Measurements from ENCODE around the gene TMED8.
"Not testable (repeated sequence)": the region's sequence is repeated elsewhere in the genome, so short reads cannot be mapped to it uniquely, and the experiment has no call there.

Gene TMED8, protein sequence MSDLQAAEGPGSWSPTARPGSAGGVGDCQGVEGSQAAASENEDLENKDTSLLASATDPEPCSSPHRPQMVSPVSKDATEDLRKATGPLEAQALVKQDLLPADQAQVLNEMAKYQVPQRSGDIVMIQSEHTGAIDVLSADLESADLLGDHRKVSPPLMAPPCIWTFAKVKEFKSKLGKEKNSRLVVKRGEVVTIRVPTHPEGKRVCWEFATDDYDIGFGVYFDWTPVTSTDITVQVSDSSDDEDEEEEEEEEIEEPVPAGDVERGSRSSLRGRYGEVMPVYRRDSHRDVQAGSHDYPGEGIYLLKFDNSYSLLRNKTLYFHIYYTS

DNA sequence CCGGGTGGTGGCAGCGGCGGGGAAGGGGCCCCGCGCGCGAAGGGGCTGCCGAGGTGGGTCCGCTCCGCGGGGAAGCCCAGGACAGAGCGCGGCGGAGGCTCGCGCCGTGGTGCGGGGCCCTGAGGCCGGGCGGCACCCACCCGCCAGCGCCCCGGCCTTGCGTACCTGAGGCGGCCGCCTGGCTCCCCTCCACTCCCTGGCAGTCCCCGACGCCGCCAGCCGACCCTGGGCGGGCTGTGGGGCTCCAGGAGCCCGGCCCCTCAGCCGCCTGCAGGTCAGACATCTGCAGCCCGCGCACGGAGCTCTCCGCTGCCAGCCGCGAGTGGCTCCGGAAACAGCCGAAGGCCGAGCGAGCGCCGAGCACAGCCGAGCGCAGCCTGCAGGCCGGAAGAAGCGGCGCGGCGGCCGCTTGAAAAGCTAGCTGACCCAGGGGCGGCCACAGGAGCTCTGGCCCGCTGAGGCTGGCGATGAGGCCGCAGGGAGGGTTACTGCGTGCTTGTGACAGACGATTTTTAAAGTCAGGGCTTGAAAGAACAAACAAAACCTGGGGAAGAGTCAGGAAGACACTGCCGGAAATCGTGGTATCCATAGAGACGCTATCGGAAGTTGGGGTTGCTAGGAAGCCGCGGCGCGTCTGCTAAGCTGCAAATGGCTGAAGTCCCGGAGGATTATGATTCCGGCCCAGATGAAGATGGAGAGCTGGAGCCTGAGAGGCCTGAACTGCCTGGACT is at the start of gene TMED8, which contains the start of gene SAMD15:
Gene TMED8, minus strand, starts transcription at position 324 of the 731 bp plus-strand sequence. Its CDS starts 41 bp downstream, at position 283.
Gene SAMD15, plus strand, starts transcription at position 609 of the 731 bp plus-strand sequence. Its CDS starts 40 bp downstream, at position 649.
- DNase-seq: peak; percentile 71 to 80

DNA sequence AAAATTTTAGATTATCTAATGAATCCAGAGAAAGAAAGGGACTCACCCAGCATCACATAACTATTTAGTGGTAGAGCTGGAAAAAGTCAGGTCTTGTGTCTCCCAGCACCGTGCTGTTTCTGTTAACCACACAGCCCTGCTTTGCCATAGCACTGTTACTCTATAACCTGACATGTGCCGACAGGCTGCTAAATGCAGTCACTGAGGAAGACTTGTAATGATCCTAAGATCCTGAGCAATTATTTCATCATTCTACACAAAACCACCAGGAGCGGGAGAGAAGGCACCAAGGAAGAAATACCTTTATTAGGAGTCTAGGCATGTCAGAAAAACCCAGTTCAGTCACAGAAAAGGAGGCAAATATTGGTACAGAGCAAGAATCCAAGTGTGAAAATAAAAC is 49.5 kb upstream of the TMED8 start:
- no peak for DNase-seq

DNA sequence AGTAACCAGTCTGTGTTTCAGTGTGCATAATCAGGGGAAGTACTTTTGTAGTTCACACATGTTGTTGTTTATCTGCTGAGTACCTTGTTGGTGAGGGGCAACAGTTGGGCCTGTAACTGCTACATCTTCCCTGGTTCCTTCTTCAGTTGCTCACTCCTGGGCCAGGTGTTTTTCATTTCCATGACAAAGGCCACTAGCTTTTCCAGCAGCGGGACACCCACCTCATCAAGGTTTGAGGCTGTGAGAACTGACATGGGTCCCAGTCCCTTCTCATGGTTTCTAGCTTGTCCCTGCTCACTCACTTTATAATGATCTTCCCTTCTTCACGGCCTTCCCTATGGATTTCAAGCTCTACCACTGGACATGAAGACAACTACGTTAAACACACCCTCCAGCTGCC is 48.0 kb upstream of the TMED8 start:
- no peak for DNase-seq

DNA sequence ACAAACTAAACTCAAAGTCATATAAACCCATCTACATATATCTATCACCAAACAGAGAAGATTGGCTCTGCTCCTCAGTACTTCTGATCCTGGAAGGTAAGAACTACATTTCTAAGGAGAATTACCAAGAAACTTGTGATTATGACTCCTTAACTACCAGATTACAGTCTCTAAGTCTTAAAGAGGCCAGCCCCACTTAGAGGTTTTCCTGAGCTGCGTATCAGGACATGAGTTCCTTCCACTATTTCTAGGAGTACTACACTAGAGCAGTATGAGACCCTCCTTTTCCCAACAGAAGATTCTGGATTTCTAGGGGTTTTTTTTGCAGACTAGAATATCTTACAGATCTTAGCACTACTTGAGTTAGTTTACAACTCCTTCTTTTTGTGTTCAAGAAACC is 46.5 kb upstream of the TMED8 start, which contains the start of gene NOXRED1:
Gene NOXRED1, minus strand, starts transcription at position 101 of the 400 bp plus-strand sequence. CDS start 634 bp downstream, outside the sequence.
- DNase-seq: no peak

DNA sequence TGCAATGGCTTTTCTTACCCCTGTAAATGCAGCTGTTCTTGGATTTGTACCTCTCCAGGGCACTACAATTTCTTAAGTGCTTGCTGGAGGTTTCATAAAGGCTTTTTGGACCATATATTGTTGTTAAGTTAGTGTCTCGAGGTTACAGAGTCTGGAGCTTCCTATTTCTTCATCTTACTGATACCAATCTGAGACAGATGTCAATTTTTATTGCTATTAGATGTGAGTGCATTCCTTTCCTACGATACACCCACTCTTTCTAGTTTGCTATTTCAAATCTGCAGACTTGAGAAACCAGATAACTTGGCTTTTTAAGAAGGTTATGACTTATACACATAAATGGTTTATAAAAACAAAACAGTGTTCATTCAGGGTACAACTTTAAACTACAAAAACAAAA is 44.3 kb upstream of the TMED8 start:
- no peak for DNase-seq

DNA sequence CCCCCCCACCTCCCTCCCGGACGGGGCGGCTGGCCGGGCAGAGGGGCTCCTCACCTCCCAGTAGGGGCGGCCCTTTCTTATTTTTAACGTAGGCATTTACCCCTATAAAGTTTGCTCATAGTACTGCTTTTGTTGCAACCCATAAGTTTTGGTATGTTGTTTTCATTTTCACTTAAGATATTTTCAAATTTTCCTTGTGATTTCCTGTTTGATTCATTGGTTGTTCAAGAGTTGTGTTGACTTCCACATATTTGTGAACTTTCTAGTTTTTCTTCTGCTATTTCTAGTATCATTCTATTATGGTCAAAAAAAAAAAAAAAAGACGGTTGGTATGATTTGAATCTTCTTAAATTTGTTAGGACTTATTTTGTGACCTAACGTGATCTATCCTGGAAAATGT is 39.9 kb upstream of the TMED8 start:
- DNase-seq: peak in 1 of 2 donors; percentile 19

DNA sequence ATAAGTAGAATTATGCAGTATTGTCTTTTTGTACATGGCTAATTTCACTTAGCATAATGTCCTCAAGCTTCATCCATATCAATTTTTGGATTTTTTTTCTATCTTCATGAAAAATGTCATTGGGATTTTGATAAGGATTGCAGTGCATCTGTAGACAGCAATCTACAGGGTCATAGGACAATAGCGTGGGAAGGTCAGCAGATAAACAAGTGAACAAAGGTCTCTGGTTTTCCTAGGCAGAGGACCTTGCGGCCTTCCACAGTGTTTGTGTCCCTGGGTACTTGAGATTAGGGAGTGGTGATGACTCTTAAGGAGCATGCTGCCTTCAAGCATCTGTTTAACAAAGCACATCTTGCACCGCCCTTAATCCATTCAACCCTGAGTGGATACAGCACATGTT is 39.2 kb upstream of the TMED8 start:
- not testable (repeated sequence) for DNase-seq

DNA sequence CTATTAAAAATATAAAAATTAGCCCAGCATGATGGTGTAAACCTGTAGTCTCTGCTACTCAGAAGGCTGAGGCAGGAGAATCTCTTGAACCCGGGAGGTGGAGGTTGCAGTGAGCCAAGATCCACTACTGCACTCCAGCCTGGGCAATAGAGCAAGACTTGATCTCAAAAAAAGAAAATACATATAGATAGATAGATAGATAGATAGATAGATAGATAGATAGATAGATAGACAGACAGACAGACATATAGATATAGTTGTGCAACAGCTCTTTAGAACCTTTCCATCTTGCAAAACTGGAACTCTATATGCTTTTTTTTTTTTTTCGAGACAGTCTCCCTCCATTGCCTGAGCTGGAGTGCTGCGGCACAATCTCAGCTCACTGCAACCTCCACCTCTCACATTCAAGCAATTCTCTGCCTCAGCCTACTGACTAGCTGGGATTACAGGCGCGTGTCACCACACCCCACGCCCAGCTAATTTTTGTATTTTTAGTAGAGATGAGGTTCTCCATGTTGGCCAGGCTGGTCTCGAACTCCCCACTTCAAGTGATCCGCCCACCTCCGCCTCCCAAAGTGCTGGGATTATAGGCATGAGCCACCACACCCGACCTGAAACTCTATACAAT is 38.6 kb upstream of the TMED8 start:
- not testable (repeated sequence) for DNase-seq

DNA sequence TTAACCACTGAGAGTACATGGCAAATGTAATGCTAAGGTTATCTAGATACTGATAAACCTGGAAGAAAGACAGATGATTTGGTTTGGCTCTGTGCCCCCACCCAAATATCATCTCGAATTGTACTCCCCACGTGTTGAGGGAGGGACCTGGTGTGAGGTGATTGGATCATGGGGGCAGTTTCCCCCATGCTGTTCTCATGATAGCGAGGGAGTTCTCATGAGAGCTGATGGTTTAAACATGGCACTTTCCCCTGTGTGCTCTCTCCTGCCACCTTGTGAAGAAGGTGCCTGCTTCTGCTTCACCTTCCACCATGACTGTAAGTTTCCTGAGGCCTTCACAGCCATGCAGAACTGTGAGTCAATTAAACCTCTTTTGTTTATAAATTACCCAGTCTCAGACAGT is 32.2 kb upstream of the TMED8 start:
- no peak for DNase-seq

DNA sequence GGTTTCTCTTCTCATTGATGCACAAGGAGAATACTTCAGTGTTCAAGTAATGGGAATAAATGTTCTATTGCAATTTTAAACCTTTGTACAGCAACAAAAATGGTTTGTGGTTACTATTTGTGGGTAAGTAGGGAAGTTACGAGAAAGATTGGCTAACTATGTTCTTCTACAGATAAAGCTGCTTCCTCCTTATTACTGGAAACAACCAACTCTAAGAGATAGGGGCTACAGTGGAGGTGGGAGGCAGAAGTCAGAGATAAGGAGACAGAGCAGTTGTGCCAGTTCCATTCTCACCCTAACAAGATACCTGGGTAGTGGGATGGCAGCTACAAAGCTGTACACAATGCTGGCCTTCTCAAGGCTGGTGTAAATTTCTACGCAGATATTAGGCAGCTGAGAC is 30.3 kb upstream of the TMED8 start:
- DNase-seq: peak; percentile 55 to 65

DNA sequence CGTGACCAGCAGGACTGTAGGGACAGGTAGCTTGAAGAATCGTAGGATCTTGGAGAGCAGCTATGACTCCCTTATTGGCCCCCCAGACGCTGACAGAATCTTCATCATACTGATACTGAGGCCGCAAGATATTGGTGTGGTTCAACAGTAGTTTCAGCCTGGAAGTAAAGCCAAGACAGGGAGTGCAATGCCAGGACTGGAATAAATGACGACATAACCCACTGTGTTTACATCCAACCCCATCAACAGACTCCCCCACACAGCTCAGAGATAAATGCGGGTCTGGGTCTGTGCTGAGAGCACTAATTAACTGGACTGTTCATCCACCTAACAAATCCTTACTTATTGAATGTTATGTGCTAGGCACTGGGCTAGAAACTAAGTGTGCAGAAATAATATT is 29.8 kb upstream of the TMED8 start:
- peak in 1 of 2 donors; percentile 4 for DNase-seq

DNA sequence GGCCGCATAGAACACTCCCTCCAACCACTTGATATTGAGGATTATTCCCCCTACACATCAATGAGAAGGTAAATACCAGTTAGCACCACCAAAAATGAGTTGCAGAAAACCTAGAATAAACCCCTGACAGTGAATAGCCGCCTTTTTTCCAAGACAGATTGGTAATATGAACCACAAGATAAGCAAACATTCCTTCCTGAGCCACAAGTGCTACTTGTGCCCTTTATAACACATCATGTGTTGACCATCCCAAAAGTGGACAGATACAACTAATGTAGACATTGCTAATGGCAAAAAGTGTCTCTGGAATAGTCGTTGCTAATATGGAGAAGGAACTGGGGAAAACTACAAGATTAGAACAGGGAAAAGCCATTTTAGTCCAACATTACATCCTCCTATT is 29.2 kb upstream of the TMED8 start:
- no peak for DNase-seq

DNA sequence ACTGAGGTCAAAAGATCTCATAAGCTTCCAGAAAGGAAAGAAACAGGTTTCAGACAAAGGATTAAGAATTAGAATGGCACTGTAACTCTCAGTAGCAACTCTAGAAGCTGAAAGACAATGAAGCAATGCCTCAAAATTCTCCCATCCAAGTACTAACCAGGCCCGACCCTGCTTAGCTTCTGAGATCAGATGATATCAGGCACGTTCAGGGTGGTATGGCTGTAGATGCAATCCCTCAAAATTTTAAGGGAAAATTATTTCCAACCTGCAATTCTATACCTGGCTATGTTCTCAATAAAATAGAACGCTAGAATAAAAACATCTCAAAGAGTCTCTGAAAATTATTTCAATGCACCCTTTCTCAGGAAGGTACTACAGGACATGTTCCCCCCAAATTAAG is 26.9 kb upstream of the TMED8 start:
- no peak for DNase-seq

DNA sequence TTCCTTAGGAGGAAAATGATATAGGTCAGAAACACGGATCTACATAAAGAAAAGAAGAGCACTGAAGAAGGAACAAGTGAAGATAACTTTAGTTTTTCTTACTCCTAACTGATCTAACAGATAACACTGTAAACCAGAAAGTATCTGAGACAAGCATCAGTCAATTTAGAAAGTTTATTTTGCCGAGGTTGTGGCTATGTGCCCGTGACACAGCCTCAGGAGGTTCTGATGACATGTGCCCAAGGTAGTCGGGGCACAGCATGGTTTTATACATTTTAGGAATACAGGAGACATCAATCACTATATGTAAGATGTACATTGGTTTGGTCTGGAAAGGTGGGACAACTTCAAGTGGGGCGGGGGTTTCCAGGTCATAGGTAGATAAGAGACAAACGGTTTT is 23.3 kb upstream of the TMED8 start:
- no peak for DNase-seq

DNA sequence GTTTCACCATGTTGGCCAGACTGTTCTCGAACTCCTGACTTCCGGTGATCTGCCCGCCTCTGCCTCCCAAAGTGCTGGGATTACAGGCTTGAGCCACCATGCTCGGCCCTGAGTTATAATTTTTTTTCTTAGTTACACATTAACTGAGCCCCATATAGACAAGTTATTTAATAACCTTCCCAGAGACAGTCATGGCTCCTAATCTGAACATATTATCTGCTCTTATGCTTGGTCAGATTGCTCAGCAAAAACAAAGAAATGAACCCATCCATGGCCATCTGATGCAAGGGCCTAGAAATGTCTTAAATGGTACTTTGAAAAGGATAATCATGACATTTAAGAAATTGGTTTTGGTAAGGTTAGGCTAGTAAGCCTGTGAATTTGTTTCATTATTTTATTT is 13.3 kb upstream of the TMED8 start:
- no peak for DNase-seq

DNA sequence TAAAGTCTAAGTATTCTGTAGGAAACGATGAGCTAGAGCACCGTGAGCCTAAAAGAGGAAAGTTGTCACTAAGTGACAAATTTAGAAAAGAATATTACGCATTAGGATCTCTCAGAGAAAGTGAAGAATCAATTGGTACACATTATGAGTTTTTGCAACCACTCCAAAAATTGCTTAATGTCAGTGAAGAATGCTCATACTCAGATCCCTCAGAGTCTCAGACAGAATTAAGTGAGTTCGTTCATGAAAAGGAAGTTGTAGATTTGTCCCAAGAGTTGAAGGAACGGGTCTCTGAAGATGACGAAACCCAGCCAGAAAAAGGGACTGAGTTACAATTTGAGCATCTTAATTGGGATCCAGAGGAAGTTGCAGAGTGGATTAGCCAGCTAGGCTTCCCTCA is 1.8 kb upstream of the TMED8 start:
- DNase-seq: peak; percentile 44 to 51

DNA sequence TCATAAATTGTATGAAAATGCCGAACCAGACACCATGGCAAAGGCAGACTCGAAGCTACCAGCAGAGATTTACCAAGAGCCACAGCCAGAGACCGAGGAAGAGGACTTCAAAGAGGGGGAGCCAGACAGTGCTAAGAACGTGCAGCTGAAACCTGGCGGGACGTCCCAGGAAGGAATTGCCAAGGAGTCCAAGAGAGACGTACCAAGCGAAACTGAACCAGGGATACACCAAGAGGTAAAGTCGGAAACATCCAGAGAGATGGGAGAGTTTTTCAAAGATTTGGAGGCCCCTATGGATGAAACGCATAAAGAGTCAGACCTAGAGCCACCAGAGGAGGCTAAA is 579 bp upstream of the TMED8 start:
- no peak for DNase-seq

DNA sequence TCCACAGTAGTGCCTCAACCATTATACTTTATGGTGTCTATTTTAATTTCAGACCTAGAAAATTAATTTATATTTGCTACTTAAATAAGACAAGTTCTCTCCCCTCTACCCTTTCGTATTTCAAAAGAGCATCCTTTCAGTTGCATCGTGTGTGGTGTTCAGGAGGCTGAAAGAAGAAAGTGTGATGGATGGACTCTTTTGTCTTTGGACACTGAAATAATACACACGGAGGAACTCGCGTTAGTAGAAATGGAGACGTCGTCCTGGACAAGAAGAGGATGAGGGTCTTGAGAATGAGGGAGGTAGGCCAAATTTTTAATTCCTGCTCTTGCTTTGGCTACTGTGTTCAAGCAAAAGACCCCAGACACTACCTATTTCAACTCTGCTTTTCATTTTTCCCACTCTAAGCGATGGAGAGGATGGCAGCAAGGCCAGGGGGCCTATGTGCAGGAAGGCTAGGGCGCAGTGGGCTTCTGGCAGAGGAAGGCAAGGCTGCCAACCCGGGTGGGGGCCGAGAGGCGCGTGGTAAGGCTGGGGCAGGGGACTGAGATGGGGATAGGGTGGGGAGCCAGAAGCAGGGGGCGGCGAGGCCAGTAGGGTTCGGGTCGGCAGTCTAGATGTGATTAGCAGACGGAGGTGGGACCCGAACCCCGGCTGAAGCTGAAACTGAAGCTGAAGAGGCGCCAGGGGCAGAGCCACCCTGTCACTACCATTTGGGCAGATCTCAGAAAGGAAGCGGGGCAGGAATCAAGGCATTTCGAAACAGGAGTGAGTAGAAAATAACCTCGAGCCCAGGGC is 722 bp downstream of the TMED8 start:
- DNase-seq: peak in 1 of 2 donors; percentile 29

DNA sequence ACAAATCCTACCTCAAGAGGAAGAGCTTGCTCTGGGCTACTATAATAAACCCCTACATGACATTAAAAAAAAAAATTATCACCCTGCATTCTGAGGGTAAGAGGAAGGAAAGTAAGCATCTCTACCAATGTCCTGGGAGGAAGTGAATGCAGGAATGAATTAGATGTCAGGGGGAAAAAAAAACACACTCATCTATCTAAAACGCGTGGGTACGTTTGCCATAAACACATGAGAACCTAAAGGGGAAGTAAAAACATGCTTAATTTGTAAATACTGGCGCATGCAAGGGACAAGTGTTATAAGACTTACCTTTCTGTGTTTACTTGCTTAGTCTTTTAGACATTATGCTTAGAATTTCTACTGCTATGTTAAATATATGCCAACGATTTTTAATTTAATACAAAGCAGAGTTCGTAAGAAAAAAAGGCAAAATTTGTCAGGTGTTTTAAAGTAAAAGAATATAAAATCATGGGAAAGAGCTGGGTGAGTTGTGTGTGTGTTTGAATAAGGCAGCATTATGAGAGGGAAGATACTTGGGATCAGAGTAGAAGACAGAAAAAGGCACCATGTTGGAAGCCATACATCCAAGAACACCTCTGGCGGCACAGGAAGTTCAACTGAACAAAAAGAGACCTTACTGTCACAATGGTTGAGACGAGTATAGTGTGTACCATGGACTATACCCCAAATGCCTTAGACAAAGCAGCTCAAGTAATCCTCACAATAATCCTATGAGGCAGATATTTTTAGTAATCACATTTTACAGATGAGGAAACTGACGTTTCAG is 1.5 kb downstream of the TMED8 start:
- peak; percentile 30 to 45 for DNase-seq

DNA sequence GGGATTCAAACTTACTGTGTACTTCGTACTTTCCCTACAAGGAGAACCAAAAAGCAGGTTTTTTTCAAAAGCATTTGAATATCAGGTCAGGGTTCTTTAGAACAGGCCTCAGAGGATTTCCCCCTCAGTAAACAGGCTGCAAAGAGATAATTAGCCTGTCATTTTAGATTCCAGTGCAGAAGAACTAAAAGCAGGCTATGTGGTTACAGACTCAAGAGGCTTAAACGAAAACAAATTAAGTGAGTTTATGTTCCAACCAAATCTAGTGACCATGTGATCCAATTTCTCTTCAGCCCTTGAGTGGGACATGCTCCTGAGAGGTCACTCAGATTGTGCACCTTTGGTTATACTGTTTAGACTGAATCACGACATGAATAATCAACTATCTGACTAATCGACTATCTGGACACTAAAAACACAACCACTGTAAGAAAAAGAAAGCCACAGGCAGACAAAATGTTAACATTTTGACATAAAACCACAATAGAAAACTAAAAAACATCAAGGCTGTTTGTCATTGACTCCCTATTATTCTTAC is 4.5 kb downstream of the TMED8 start:
- DNase-seq: no peak

DNA sequence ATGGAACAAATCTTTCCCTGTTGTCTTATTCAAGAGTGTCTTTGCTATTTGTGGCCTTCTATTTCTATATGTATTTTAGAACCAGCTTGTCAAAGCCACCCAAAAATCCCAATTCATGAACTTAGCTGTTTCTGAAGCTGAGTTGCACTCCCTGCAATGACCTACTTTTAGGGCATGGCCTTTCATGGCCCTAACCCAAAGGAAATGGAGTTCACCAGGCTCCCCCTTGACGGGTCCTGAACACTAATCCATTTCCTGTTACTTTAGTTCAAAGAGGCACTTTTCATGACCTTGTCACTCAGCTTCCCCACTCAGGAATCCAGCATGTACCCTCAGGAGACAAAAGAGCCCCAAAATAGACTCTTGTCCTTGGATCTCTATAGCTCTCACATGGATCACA is 7.6 kb downstream of the TMED8 start:
- DNase-seq: no peak

DNA sequence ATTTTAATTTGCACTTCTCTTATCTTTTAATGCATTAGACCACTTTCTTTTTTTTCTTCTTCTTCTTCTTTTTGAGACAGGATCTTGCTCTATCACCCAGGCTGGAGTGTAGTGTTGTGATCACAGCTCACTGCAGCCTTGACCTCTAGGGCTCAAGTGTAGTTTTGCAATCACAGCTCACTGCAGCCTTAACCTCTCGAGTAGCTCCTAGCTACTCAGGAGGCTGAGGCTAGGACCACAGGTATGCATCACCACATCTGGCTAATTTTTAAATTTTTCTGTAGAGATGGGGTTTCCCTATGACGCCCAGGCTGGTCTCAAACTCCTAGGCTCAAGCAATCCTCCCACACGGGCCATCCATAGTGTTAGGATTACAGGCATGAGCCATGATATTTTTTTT is 12.7 kb downstream of the TMED8 start:
- no peak for DNase-seq
